HL-60 (cell line): Measurements from ENCODE around the gene ANXA3.

ENCODE experiments used
- DNase-seq, 2 experiments: peaks; one replicate each; pipeline ENCODE4 v3.0.0-alpha.2; 2010 to 2020; ENCODE audit warnings: low read depth in 1 of 2, low spot score in 1 of 2
- H3K27ac ChIP-seq: fragments of 250-450 bp; sonication (Bioruptor Pico); replicated peaks from 2 replicates; pipeline ENCODE4 v1.5.1; 2020; ENCODE audit warnings: mild to moderate bottlenecking, moderate library complexity
- H3K27me3 ChIP-seq: fragments of 250-450 bp; sonication (Bioruptor Pico); 2 replicates; pipeline ENCODE4 v1.5.1; 2021; ENCODE audit warnings: mild to moderate bottlenecking, moderate library complexity; ENCODE audit not compliant: insufficient read depth, poor library complexity, severe bottlenecking
- H3K4me3 ChIP-seq: replicated peaks from 2 replicates; pipeline ENCODE4 v1.5.1; 2011; ENCODE audit warnings: mild to moderate bottlenecking, control low read depth, low read length; ENCODE audit not compliant: insufficient read depth
- GABPA ChIP-seq: IDR thresholded peaks from 2 replicates; pipeline ENCODE4 v1.6.1; 2012; ENCODE audit warnings: low read depth
- POLR2AphosphoS5 ChIP-seq: IDR thresholded peaks from 2 replicates; pipeline ENCODE4 v1.6.1; 2012; ENCODE audit warnings: low read depth
- SPI1 ChIP-seq: IDR thresholded peaks from 2 replicates; pipeline ENCODE4 v1.6.1; 2012; ENCODE audit warnings: low read depth, mild to moderate bottlenecking, borderline replicate concordance
- TF ChIP-seq, protein P1 (sequence below): IDR thresholded peaks from one replicate; pipeline ENCODE4 v1.5.1; 2011; ENCODE audit warnings: low read length, control low read depth, inconsistent platforms; ENCODE audit not compliant: insufficient read depth
- TF ChIP-seq, protein P2 (sequence below): IDR thresholded peaks from 2 replicates; pipeline ENCODE4 v1.6.1; 2012; ENCODE audit warnings: low read depth; ENCODE audit not compliant: insufficient replicate concordance

ANXA3 gene

DNA sequence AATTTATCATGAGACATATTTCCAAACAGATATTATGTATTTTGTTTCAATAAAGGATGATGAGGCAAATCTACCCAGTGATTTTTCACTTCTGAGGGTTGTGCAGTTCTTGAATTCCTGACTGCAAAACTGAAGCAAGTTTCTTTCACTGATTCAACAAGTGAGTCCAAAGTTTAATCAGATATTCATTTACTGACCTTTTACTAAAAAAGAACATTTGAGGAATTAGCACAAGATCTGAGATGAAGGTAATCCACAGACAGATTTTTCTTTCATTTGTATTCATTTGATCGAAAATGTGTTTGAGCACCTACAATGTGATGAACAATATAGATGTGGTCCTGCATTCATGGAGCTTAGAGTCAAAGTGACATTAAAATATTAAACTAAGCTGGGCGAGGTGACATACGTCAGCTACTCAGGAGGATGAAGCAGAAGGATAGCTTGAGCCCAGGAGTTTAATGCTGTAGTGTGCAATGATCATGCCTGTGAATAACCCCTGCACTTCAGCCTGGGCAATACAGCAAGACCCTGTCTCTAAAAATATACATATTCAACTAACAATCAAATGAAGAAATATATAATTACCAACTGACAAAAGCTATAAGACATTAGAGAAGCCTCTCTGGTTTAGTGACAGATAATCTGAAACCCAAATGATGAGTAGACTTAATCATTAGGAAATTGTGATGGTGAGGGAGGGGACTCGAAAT is 76.6 kb downstream of the ANXA3 start:
- TF ChIP-seq SPI1: no peak
- TF ChIP-seq, protein P1, sequence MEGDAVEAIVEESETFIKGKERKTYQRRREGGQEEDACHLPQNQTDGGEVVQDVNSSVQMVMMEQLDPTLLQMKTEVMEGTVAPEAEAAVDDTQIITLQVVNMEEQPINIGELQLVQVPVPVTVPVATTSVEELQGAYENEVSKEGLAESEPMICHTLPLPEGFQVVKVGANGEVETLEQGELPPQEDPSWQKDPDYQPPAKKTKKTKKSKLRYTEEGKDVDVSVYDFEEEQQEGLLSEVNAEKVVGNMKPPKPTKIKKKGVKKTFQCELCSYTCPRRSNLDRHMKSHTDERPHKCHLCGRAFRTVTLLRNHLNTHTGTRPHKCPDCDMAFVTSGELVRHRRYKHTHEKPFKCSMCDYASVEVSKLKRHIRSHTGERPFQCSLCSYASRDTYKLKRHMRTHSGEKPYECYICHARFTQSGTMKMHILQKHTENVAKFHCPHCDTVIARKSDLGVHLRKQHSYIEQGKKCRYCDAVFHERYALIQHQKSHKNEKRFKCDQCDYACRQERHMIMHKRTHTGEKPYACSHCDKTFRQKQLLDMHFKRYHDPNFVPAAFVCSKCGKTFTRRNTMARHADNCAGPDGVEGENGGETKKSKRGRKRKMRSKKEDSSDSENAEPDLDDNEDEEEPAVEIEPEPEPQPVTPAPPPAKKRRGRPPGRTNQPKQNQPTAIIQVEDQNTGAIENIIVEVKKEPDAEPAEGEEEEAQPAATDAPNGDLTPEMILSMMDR: no peak
- TF ChIP-seq, protein P2, sequence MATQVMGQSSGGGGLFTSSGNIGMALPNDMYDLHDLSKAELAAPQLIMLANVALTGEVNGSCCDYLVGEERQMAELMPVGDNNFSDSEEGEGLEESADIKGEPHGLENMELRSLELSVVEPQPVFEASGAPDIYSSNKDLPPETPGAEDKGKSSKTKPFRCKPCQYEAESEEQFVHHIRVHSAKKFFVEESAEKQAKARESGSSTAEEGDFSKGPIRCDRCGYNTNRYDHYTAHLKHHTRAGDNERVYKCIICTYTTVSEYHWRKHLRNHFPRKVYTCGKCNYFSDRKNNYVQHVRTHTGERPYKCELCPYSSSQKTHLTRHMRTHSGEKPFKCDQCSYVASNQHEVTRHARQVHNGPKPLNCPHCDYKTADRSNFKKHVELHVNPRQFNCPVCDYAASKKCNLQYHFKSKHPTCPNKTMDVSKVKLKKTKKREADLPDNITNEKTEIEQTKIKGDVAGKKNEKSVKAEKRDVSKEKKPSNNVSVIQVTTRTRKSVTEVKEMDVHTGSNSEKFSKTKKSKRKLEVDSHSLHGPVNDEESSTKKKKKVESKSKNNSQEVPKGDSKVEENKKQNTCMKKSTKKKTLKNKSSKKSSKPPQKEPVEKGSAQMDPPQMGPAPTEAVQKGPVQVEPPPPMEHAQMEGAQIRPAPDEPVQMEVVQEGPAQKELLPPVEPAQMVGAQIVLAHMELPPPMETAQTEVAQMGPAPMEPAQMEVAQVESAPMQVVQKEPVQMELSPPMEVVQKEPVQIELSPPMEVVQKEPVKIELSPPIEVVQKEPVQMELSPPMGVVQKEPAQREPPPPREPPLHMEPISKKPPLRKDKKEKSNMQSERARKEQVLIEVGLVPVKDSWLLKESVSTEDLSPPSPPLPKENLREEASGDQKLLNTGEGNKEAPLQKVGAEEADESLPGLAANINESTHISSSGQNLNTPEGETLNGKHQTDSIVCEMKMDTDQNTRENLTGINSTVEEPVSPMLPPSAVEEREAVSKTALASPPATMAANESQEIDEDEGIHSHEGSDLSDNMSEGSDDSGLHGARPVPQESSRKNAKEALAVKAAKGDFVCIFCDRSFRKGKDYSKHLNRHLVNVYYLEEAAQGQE: no peak
- no peak for TF ChIP-seq POLR2AphosphoS5
- TF ChIP-seq GABPA: no peak
- no peak for DNase-seq
- Histone ChIP-seq H3K4me3 (no peak overlapping the region), H3K27ac (no peak overlapping the region), H3K27me3 (no peaks in the 10 kb centered on the region)

DNA sequence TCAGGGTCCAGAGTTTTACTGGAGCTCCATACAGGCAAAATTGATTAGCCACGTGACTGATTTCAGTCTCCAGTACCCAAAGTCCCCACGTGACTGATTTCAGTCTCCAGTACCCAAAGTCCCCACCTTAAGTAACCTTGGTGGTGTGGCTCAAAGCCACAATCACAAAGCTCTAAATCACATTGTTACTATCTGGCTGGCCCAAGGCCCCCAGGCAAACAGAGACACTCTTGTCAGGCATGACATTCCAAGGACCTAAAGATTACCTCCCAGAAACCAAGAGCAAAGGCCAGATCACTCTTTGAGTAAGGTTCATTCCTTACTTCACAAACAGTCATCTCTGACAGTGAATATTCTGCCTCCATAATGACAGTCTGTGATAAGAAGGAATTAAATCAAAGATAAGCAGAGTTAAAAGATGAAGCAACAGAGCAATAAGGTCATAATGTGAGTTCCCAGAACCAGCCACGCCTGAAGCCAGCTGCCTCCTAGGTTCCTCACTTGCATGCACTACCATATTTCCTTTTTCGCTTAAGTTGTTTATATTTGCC is 78.5 kb downstream of the ANXA3 start:
- no peaks in the 10 kb centered on the region for H3K27me3 ChIP-seq
- no peak for TF ChIP-seq POLR2AphosphoS5
- no peak for TF ChIP-seq GABPA
- TF ChIP-seq SPI1: peak; percentile 13; the same call in 1 of the 2 replicates
- peak in 1 of 2 experiments; percentile 42 for DNase-seq
- no peak overlapping the region for H3K27ac ChIP-seq
- no peak overlapping the region for H3K4me3 ChIP-seq

DNA sequence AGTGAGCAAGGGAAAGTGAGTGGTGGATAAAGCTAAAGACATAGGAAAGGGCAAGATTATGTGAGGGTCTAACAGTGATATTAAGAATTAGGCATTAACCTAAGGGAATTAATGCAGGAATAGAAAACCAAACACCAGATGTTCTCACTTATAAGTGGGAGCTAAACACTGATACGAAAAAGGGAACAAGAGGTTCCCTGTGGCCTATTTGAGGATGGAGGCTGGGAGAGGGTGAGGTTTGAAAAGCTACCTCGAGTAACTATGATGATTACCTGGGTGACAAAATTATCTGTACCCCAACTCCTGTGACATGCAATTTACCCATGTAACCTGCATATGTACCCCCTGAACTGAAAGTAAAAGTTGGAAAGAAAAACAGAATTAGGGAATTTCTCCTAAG is 79.0 kb downstream of the ANXA3 start:
- TF ChIP-seq SPI1 (0 out of 2 replicates have a peak, but pooled peaks have one; percentile 1), GABPA (no peak)
- no peaks in the 10 kb centered on the region for H3K27me3 ChIP-seq
- no peak for DNase-seq
- no peak overlapping the region for H3K27ac ChIP-seq
- no peak overlapping the region for H3K4me3 ChIP-seq

DNA sequence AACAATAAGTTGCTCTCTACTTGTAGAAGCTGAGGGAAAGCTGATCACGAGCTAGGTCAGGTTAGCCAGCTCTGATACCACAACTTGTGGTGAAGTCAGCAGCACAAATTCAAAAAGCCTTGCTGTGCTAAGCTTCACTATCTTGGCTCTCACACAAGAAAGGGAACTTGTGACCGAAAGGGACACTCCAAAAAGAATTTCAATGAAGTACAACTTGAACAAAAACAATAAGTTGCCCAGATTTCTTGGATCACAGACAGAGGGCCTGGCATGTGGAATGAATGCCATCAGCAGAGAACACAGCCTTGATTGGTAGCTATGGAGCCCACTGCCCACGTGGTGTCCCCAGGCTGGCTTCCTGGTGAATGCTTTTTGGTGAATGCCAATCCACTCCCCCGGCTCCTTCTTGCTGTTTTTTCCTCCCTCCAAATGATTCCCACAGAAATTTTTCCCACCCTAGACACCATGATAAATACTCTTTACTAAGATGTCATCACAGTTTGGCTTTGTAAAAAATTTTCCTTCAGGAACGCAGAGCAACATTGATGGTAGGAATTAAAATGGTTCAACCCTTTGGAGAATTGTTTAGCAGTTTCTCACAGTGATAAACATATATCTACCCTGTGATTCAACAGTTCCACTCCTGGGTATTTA is 82.6 kb downstream of the ANXA3 start:
- TF ChIP-seq, protein P2: no peak
- TF ChIP-seq POLR2AphosphoS5: no peak
- TF ChIP-seq, protein P1: no peak
- TF ChIP-seq SPI1: no peak
- no peak for TF ChIP-seq GABPA
- no peak overlapping the region for H3K27ac ChIP-seq
- H3K27me3 ChIP-seq: no peaks in the 10 kb centered on the region
- H3K4me3 ChIP-seq: no peak overlapping the region
- DNase-seq: no peak
